Measurements from ENCODE around the gene DCLK1.

GRCh38 chr13:36089130-36089647, 42.0 kb downstream of the DCLK1 start:
- no peak for TF ChIP-seq CTCF (IDR thresholded peaks at IDR 0.05)
- TF ChIP-seq POLR2A (IDR thresholded peaks at IDR 0.05) = no peak

All from lower leg skin (tissue), 3 donors.